Cardiac fibroblast (primary cell): ENCODE results near the gene IL20RA.

ENCODE experiments used
- DNase-seq, 2 donors: peaks; one replicate each; pipeline versions ENCODE4 v3.0.0 to v3.0.0-alpha.2; 2010; ENCODE audit warnings: low read depth in 2 of 2
- H3K4me3 ChIP-seq, 2 donors: replicated peaks in 1 of 2; 1 replicate in 1 of 2; 2 replicates in 1 of 2; pipeline ENCODE4 v1.5.1; 2011; ENCODE audit warnings: low read depth in 2 of 2, low read length in 2 of 2, mild to moderate bottlenecking in 2 of 2, moderate library complexity in 1 of 2
- CTCF ChIP-seq: IDR thresholded peaks from one replicate; pipeline ENCODE4 v1.5.1; 2011; ENCODE audit warnings: low read depth, mild to moderate bottlenecking, low read length, inconsistent platforms

The IL20RA gene

GRCh38 chr6:137031122-137031521 is 13.6 kb downstream of the IL20RA start:
- DNase-seq, result no peak
- H3K4me3 ChIP-seq, result no peak overlapping the region
- TF ChIP-seq CTCF, result no peak

- DNase-seq, result no peak
- TF ChIP-seq CTCF, result no peak
- no peak overlapping the region for H3K4me3 ChIP-seq
Measured at GRCh38 chr6:137028912-137029311, 15.9 kb downstream of the IL20RA start.

- TF ChIP-seq CTCF, result no peak
- DNase-seq, result no peak
Measured at GRCh38 chr6:137025786-137026730, 18.7 kb downstream of the IL20RA start.

GRCh38 chr6:137024237-137024990 is 20.4 kb downstream of the IL20RA start:
- DNase-seq, result no peak
- no peak for TF ChIP-seq CTCF
- H3K4me3 ChIP-seq, result no peak overlapping the region

More at GRCh38 chr6:137025786-137026730, 18.7 kb downstream of the IL20RA start:
- H3K4me3 ChIP-seq, result no peak overlapping the region

- no peak for TF ChIP-seq CTCF
- H3K4me3 ChIP-seq, result no peak overlapping the region
- no peak for DNase-seq
Measured at GRCh38 chr6:137020776-137021175, 24.0 kb downstream of the IL20RA start.

GRCh38 chr6:137019476-137020272 is 25.1 kb downstream of the IL20RA start:
- H3K4me3 ChIP-seq, result no peak overlapping the region
- TF ChIP-seq CTCF, result no peak
- no peak for DNase-seq
